Measurements from ENCODE around the gene UGT1A6. TPM values are rescaled to one million over a fixed set of nuclear protein-coding genes. Genes with fewer than 3 reads are reported as not detected.
"Not testable (repeated sequence)": the region's sequence is repeated elsewhere in the genome, so short reads cannot be mapped to it uniquely, and the experiment has no call there.

The UGT1A6 gene
- not detected for total RNA-seq
- long read RNA-seq = 0 reads

- intact Hi-C loops (cut with micrococcal nuclease) = no loop called here
- H3K27ac ChIP-seq (replicated peaks) = no peak within 1 kb of the TSS
- no peaks in the 10 kb centered on the region for H3K36me3 ChIP-seq
Observed at GRCh38 chr2:233692648-233693047, at the start of gene UGT1A6. Gene UGT1A6, plus strand, starts transcription at chr2:233692890. Its CDS starts 115 bp downstream, at chr2:233693005.

GRCh38 chr2:233643128-233643527 is 49.6 kb upstream of the UGT1A6 start:
- DNase-seq = no peak
- Histone ChIP-seq H3K4me3 (no peak overlapping the region), H3K36me3 (no peaks in the 10 kb centered on the region), H3K27ac (replicated peaks) (no peak overlapping the region), H3K9me3 (replicated peaks) (peaks cover 36% of the 10 kb centered on the region), H3K4me1 (no peaks in the 10 kb centered on the region), H3K27me3 (ENCODE audit: low read depth) (peaks cover 29% of the 10 kb centered on the region)
- no peak for TF ChIP-seq CTCF (IDR thresholded peaks at IDR 0.05; ENCODE audit: borderline replicate concordance)
- intact Hi-C loops (cut with micrococcal nuclease) = no loop called here

More at GRCh38 chr2:233692648-233693047, at the start of gene UGT1A6:
- peaks cover 13% of the 10 kb centered on the region for H3K27me3 ChIP-seq (ENCODE audit: low read depth)
- H3K9me3 ChIP-seq (replicated peaks) = no peaks in the 10 kb centered on the region
- no peak for TF ChIP-seq CTCF (IDR thresholded peaks at IDR 0.05; ENCODE audit: borderline replicate concordance)
- H3K4me3 ChIP-seq = no peak within 1 kb of the TSS
- no peaks in the 10 kb centered on the region for H3K4me1 ChIP-seq
- DNase-seq = no peak

GRCh38 chr2:233646033-233646432 is 46.7 kb upstream of the UGT1A6 start:
- peaks cover 44% of the 10 kb centered on the region for H3K27me3 ChIP-seq (ENCODE audit: low read depth)
- H3K27ac ChIP-seq (replicated peaks); H3K36me3 ChIP-seq; DNase-seq; intact Hi-C loops (cut with micrococcal nuclease); H3K4me3 ChIP-seq; H3K4me1 ChIP-seq: not testable (repeated sequence)
- peaks cover 36% of the 10 kb centered on the region for H3K9me3 ChIP-seq (replicated peaks)

- peaks cover 49% of the 10 kb centered on the region for H3K27me3 ChIP-seq (ENCODE audit: low read depth)
- no peak for TF ChIP-seq CTCF (IDR thresholded peaks at IDR 0.05; ENCODE audit: borderline replicate concordance)
Observed at GRCh38 chr2:233650981-233651380, 41.7 kb upstream of the UGT1A6 start.

GRCh38 chr2:233651430-233651829 is 41.3 kb upstream of the UGT1A6 start:
- Histone ChIP-seq H3K27ac (replicated peaks) (no peak overlapping the region), H3K27me3 (ENCODE audit: low read depth) (peaks cover 44% of the 10 kb centered on the region), H3K4me3 (no peak overlapping the region), H3K9me3 (replicated peaks) (peaks cover 6% of the 10 kb centered on the region), H3K4me1 (no peaks in the 10 kb centered on the region), H3K36me3 (no peaks in the 10 kb centered on the region)
- DNase-seq = no peak
- TF ChIP-seq CTCF (IDR thresholded peaks at IDR 0.05; ENCODE audit: borderline replicate concordance) = no peak
- intact Hi-C loops (cut with micrococcal nuclease) = no loop called here

More at GRCh38 chr2:233650981-233651380, 41.7 kb upstream of the UGT1A6 start:
- DNase-seq = no peak
- no peak overlapping the region for H3K4me3 ChIP-seq
- H3K9me3 ChIP-seq (replicated peaks) = peaks cover 11% of the 10 kb centered on the region
- H3K4me1 ChIP-seq = no peaks in the 10 kb centered on the region
- intact Hi-C loops (cut with micrococcal nuclease) = no loop called here
- no peaks in the 10 kb centered on the region for H3K36me3 ChIP-seq
- H3K27ac ChIP-seq (replicated peaks) = no peak overlapping the region

- Histone ChIP-seq H3K27me3 (ENCODE audit: low read depth) (peaks cover 40% of the 10 kb centered on the region), H3K4me1 (no peaks in the 10 kb centered on the region), H3K36me3 (no peaks in the 10 kb centered on the region), H3K9me3 (replicated peaks) (no peaks in the 10 kb centered on the region), H3K4me3 (no peak overlapping the region), H3K27ac (replicated peaks) (no peak overlapping the region)
- no peak for DNase-seq
- TF ChIP-seq CTCF (IDR thresholded peaks at IDR 0.05; ENCODE audit: borderline replicate concordance) = no peak
- intact Hi-C loops (cut with micrococcal nuclease) = no loop called here
Observed at GRCh38 chr2:233654501-233654900, 38.2 kb upstream of the UGT1A6 start.
